DND-41 (cell line): ENCODE data around the gene GLTP.
"Not testable (repeated sequence)": the region's sequence is repeated elsewhere in the genome, so short reads cannot be mapped to it uniquely, and the experiment has no call there.

Experiments
- ATAC-seq: fragments of 200-7000 bp; cut with Tn5 transposase; 3 replicates; pipeline ENCODE4 v1.9.1; 2021; ENCODE audit warnings: low read depth; ENCODE audit not compliant: insufficient read depth
- DNase-seq: peaks from one replicate; pipeline ENCODE4 v3.0.0-alpha.2; 2020
- H2AFZ ChIP-seq: 2 replicates; pipeline ENCODE4 v1.6.0; 2012; ENCODE audit warnings: low read depth, low read length
- H3K27ac ChIP-seq: 2 replicates; pipeline ENCODE4 v1.5.1; 2012; ENCODE audit warnings: low read length, inconsistent platforms
- H3K27me3 ChIP-seq: fragments of 200-600 bp; sonication (generic); 2 replicates; pipeline ENCODE4 v1.6.0; 2012; ENCODE audit warnings: low read length, mild to moderate bottlenecking, inconsistent platforms; ENCODE audit not compliant: insufficient read depth, poor library complexity
- H3K36me3 ChIP-seq: 2 replicates; pipeline ENCODE4 v1.5.1; 2012; ENCODE audit warnings: low read length, inconsistent platforms; ENCODE audit not compliant: insufficient read depth
- H3K4me1 ChIP-seq: 2 replicates; pipeline ENCODE4 v1.5.1; 2012; ENCODE audit warnings: mild to moderate bottlenecking, low read length; ENCODE audit not compliant: insufficient read depth
- H3K4me2 ChIP-seq: 2 replicates; pipeline ENCODE4 v1.6.0; 2012; ENCODE audit warnings: mild to moderate bottlenecking, moderate library complexity, low read length, inconsistent platforms; ENCODE audit not compliant: insufficient read depth
- H3K4me3 ChIP-seq, 2 experiments: fragments of 200-600 bp in 1 of 2; shearing (Covaris generic) in 1 of 2; 2 replicates each; pipeline ENCODE4 v1.5.1; 2012 to 2016; ENCODE audit warnings: inconsistent platforms in 2 of 2, low read length in 2 of 2, mild to moderate bottlenecking in 2 of 2, low read depth in 1 of 2, moderate library complexity in 1 of 2
- H3K79me2 ChIP-seq: 2 replicates; pipeline ENCODE4 v1.6.0; 2012; ENCODE audit warnings: low read length, inconsistent platforms; ENCODE audit not compliant: insufficient read depth
- H3K9ac ChIP-seq: 2 replicates; pipeline ENCODE4 v1.6.0; 2012; ENCODE audit warnings: low read depth, mild to moderate bottlenecking, inconsistent platforms, low read length, moderate library complexity
- H3K9me3 ChIP-seq: 2 replicates; pipeline ENCODE4 v1.5.1; 2012; ENCODE audit warnings: low read length, moderate library complexity, mild to moderate bottlenecking, inconsistent platforms; ENCODE audit not compliant: insufficient read depth, severe bottlenecking
- H4K20me1 ChIP-seq: 2 replicates; pipeline ENCODE4 v1.6.0; 2012; ENCODE audit warnings: low read length; ENCODE audit not compliant: insufficient read depth
- EZH2 ChIP-seq: IDR thresholded peaks from 3 replicates; pipeline ENCODE4 v1.6.1; 2012; ENCODE audit warnings: borderline replicate concordance, low read depth, mild to moderate bottlenecking, moderate library complexity, low read length, inconsistent platforms; ENCODE audit not compliant: severe bottlenecking
- TF ChIP-seq, protein P1 (sequence below): IDR thresholded peaks from 2 replicates; pipeline ENCODE4 v1.5.1; 2012; ENCODE audit warnings: borderline replicate concordance, low read length, moderate library complexity, mild to moderate bottlenecking; ENCODE audit not compliant: poor library complexity, severe bottlenecking; ENCODE audit errors: extremely low read depth

Gene GLTP, protein sequence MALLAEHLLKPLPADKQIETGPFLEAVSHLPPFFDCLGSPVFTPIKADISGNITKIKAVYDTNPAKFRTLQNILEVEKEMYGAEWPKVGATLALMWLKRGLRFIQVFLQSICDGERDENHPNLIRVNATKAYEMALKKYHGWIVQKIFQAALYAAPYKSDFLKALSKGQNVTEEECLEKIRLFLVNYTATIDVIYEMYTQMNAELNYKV

DNA sequence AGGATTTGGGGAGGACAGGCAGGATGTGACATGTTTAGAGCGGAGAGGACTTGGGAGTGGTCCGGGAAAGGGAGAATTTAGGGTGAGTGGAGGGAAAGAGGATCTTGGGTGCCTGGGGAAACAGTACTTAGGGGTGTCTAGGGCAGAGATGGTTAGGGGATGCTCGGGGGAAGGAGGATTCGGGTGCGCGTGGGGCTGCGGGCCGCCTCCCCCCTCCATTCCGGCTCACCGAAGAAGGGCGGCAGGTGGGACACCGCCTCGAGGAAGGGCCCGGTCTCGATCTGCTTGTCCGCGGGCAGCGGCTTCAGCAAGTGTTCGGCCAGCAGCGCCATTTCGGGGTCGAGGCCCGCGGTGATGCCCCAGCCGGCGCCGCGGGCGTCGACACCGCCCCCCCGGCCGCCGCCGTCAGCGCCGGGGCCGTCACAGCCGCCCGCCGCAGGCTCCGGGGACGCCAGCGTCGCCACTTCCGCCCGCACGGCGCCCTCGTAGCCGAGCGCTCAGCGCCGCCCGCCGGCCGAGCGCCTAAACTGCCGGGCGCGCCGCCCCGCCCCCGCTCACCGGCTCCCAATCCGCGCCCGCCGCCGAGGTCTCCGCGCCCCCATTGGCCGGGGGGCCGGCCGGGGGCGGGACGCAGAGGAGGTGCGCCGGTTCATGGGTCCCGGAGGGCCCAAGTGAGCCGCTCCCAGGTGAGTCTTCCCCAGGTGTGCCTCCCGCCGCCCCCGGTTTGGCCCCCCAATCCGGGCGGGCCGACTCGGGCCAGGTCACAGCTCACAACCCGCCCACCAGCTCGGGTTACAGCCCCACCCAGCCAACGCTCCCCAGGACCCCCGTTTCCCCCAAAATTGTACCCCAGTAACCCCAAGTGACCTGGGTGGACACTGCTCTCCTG, at the start of gene GLTP:
TSS of gene GLTP (minus strand) at position 499 of the 889 bp plus-strand sequence. CDS start at position 332, 167 bp downstream.
- H3K4me3 ChIP-seq = peak within 1 kb of the TSS; percentile 51 to 84
- peak within 1 kb of the TSS; percentile 63 for H3K9ac ChIP-seq
- H3K27ac ChIP-seq = peak within 1 kb of the TSS; percentile 60
- H3K4me2 ChIP-seq = peak within 1 kb of the TSS; percentile 99
- peak; percentile 95 for ATAC-seq
- peak; percentile 88 for DNase-seq
- H3K4me1 ChIP-seq = peaks cover 31% of the 10 kb centered on the region
- TF ChIP-seq, protein P1, sequence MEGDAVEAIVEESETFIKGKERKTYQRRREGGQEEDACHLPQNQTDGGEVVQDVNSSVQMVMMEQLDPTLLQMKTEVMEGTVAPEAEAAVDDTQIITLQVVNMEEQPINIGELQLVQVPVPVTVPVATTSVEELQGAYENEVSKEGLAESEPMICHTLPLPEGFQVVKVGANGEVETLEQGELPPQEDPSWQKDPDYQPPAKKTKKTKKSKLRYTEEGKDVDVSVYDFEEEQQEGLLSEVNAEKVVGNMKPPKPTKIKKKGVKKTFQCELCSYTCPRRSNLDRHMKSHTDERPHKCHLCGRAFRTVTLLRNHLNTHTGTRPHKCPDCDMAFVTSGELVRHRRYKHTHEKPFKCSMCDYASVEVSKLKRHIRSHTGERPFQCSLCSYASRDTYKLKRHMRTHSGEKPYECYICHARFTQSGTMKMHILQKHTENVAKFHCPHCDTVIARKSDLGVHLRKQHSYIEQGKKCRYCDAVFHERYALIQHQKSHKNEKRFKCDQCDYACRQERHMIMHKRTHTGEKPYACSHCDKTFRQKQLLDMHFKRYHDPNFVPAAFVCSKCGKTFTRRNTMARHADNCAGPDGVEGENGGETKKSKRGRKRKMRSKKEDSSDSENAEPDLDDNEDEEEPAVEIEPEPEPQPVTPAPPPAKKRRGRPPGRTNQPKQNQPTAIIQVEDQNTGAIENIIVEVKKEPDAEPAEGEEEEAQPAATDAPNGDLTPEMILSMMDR = peak; percentile 78
- TF ChIP-seq EZH2 = no peak
- no peaks in the 10 kb centered on the region for H3K36me3 ChIP-seq
- peak within 1 kb of the TSS; percentile 98 for H2AFZ ChIP-seq
- no peaks in the 10 kb centered on the region for H3K27me3 ChIP-seq
- H3K79me2 ChIP-seq = peaks cover 30% of the 10 kb centered on the region
- H3K9me3 ChIP-seq = no peaks in the 10 kb centered on the region
- peaks cover 9% of the 10 kb centered on the region; the same call in 1 of the 2 replicates for H4K20me1 ChIP-seq

DNA sequence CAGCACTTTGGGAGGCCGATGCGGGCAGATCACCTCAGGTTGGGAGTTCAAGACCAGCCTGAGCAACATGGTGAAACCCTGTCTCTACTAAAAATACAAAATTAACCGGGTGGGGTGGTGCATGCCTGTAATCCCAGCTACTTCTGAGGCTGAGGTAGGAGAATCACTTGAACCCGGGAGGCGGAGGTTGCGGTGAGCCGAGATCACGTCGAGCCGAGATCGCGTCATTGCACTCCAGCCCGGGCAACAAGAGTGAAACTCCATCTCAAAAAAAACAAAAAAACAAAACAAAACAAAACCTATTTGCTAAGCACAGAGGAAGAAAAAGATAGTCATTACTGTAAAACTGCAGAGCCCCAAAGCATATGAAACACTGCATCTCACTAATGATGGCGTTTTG, 49.0 kb upstream of the GLTP start:
- H3K4me3 ChIP-seq, H3K27ac ChIP-seq, DNase-seq, H2AFZ ChIP-seq, H3K27me3 ChIP-seq, H3K79me2 ChIP-seq, H4K20me1 ChIP-seq, H3K9me3 ChIP-seq, H3K9ac ChIP-seq, H3K4me1 ChIP-seq, ATAC-seq, H3K4me2 ChIP-seq: not testable (repeated sequence)
- peaks cover 41% of the 10 kb centered on the region for H3K36me3 ChIP-seq

DNA sequence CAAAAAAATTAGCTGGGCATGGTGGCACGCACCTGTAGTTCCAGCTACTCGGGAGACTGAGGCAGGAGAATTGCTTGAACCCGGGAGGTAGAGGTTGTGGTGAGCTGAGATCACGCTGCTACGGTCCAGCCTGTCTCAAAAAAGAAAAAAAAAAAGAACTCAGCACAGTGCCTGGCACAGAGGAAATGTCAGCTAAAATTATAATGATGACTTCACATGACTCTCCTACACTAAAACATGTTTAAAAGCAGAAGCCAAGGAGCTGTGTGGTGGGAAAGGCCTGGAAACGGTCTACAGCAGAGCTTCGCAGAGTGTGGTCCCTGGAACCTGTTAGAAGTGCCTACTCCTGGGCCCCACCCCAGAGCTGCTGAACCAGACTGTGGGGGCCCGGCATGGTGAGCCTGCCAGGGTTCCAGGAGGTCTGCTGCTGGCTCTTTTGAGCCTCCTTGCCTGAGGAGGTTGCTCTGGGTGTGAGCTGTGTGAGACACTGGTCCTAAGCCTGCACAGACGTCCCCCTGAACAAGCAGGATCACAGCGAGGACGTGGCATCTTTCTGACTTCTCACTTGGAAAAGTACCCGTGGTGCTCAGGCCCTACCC, 47.8 kb upstream of the GLTP start:
- H3K9me3 ChIP-seq = no peaks in the 10 kb centered on the region
- DNase-seq (no peak), ATAC-seq (no peak)
- no peaks in the 10 kb centered on the region for H3K79me2 ChIP-seq
- no peak overlapping the region for H2AFZ ChIP-seq
- H3K4me1 ChIP-seq = no peaks in the 10 kb centered on the region
- H4K20me1 ChIP-seq = no peaks in the 10 kb centered on the region; the same call in 1 of the 2 replicates
- TF ChIP-seq, protein P1 = no peak
- no peak for TF ChIP-seq EZH2
- no peak overlapping the region for H3K9ac ChIP-seq
- H3K4me3 ChIP-seq = no peak overlapping the region
- peaks cover 33% of the 10 kb centered on the region for H3K36me3 ChIP-seq
- H3K27me3 ChIP-seq = no peaks in the 10 kb centered on the region
- no peak overlapping the region for H3K4me2 ChIP-seq
- no peak overlapping the region for H3K27ac ChIP-seq

DNA sequence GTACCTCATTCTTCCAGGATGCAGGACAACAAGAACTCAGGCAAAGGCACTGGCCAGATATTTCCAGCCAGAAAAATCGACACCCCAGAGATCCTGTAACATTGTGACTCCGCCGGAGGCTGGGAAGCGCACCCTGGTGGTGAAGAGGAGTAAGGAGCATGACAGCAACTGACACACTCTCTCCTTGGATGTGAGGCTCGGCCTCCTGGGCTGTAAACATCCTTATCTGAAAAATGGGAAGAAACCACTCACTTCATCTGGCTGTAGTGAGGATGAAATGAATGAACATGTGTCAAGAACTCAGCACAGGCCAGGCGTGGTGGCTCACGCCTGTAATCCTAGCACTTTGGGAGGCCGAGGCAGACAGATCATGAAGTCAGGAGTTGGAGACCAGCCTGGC, 47.3 kb upstream of the GLTP start:
- peak; percentile 39 for DNase-seq
- peak; percentile 69 for ATAC-seq

More for the DNA sequence above, 47.3 kb upstream of the GLTP start:
- Histone ChIP-seq H3K27me3 (no peaks in the 10 kb centered on the region), H3K27ac (no peak overlapping the region), H3K4me3 (no peak overlapping the region), H3K4me1 (no peaks in the 10 kb centered on the region), H3K36me3 (peaks cover 28% of the 10 kb centered on the region), H4K20me1 (no peaks in the 10 kb centered on the region; the same call in 1 of the 2 replicates), H2AFZ (no peak overlapping the region), H3K9ac (no peak overlapping the region), H3K9me3 (no peaks in the 10 kb centered on the region), H3K4me2 (no peak overlapping the region), H3K79me2 (no peaks in the 10 kb centered on the region)
- no peak for TF ChIP-seq EZH2
- TF ChIP-seq, protein P1 = peak; percentile 76
